Neural progenitor cell (in vitro differentiated cells): Measurements from ENCODE around the gene ARHGAP45.

Experiments used
- CTCF ChIP-seq: fragments of 200-600 bp; sonication (generic); IDR thresholded peaks from 2 replicates; pipeline ENCODE4 v1.5.1; 2017; ENCODE audit warnings: antibody characterized with exemption, mild to moderate bottlenecking
- EZH2 ChIP-seq: fragments of 200-600 bp; sonication (generic); IDR thresholded peaks from 2 replicates; pipeline ENCODE4 v1.6.1; 2017; ENCODE audit warnings: antibody characterized with exemption, mild to moderate bottlenecking, moderate library complexity
- EZH2phosphoT487 ChIP-seq: fragments of 200-600 bp; sonication (generic); IDR thresholded peaks from 2 replicates; pipeline ENCODE4 v1.6.1; 2017; ENCODE audit warnings: antibody characterized with exemption

GRCh38 chr19:1103708-1104310 lies 36.8 kb downstream of the ARHGAP45 start, which contains the start of gene GPX4:
- no peak for TF ChIP-seq CTCF
- TF ChIP-seq EZH2, result no peak
- TF ChIP-seq EZH2phosphoT487, result no peak
